ENCODE data around the gene COTL1.
A peak's percentile ranks its signal among the peaks of the same experiment; 100 is the strongest.

Gene COTL1, protein sequence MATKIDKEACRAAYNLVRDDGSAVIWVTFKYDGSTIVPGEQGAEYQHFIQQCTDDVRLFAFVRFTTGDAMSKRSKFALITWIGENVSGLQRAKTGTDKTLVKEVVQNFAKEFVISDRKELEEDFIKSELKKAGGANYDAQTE

DNA sequence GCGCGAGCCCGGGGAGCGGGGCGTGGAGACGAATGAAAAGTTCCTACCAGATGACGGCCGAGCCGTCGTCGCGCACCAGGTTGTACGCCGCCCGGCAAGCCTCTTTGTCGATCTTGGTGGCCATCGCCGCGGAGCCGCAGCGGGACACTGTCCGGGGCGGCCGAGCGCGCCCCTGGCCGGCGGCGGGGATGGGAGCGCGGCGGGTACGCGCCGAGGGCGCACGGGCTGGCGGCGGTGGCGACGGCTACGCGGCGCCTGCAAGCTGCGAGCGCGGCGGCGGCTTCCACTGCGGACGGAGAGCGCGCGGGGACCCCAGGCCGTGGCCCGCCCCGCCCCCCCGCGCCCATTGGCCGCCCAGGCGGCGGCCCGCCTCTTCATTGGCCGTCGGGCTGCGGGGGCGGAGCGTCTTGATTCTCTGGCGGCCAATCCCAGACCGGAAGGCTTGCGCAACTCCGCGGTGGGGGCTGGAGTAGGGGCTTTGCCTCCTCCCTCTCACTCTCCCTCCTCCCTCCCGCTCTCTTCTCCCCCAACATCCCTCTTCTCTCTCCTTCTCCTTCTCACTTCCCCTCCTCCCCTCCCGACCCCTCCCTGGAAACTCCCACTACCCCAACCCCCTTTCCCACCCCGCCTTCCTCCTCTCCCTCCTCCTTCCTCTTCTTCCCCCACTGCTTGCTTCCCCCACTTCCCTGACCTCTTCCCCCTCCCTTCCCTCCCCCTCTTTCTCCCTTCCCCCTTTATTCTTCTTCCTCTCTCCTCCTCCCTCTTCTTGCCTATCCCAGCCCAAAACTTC lies at the start of gene COTL1:
Gene COTL1, minus strand, starts transcription at position 288 of the 790 bp plus-strand sequence. Its CDS starts 164 bp downstream, at position 124.
- peak; percentile 77 for DNase-seq (ENCODE audit: low read depth, low spot score)

DNA sequence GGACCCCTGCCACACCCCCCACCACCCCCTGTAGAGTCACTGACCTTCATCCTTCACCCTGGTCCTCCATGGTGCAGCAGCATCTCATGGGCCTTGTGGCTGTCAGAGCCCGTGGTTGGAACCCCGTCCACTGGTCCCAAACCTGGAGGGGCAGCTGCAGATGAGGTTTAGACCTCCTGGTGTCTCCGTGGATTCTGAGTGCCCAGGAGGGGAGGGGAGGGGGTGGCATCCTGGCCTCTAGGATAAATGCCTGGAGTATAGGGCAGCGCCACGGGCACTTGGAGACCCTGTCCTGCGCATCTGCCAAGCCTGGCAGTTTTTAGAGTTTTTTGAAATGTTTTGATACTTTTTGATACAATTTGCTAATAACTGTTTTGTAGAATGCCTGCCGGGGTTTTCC lies 48.0 kb upstream of the COTL1 start:
- no peak for DNase-seq (ENCODE audit: low read depth, low spot score)

DNA sequence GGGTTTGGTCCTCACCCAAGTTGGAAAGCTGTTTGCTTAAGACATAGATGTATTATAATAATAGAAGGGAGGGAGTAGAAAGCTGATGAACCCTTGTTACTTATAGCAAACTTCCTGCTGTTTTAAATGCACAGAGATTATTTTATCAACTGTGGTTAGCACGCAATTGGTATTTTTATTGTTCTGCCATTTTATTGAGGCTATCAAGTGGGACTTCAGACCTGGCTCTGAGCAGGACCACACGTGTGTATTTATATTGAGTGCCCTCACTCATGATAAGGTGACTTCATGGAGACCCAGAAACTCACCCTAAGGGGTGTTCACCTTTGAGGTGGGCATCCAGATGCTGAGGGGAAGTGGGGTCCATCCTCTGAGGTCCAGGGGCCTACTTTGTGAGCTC lies 47.5 kb upstream of the COTL1 start:
- DNase-seq (ENCODE audit: low read depth, low spot score): no peak

DNA sequence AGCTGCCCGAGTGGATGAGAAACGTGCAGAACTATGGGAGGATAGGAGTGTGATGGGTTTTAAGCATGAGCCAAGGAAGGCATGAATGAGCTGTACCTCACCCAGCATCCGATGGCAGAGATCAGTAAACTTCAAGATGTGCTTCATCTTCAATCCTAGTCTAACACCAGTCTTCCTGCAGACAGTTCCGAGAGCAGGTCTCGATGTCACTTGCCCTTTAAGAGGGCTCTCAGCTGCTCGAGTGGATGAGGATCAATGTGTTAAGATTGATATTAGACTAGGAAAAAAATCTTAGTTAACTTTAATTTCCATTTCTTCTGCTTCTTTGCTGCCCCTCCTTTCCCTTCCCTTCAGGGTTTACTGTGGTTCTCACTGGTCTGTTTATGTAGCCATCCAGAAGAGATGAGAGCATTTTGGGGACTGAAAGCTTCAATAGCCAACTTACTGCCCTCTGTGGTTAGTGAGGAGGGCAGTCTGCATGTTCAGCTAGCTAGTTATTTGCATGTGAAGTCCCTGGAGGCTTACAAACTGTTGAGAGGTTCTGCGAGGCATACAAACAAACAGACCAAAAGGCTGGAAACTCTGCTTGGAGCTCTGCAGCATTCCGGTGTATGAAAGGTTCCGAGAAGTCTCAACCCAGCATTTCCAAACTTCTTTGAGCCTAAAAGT lies 45.7 kb upstream of the COTL1 start:
- DNase-seq (ENCODE audit: low read depth, low spot score): no peak

DNA sequence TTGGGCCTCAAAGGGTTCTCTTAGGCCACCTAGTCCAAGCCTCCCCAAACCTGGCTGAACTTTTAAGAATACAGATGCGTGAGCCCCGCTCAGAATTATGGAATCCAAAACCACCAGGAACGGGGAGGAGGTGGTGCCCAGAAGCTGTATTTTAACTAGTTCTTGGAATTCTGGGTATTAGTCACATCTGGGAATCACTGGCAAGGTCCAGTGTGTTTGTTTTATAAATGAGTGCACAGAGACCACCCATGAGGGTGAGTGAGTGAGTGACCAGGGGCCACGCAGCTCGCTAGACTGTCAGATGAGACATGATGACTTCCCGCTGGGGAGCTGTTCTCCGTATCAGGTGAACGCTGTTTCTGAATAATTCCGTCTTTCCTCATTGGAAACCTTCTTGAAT lies 44.6 kb upstream of the COTL1 start:
- DNase-seq (ENCODE audit: low read depth, low spot score): no peak

DNA sequence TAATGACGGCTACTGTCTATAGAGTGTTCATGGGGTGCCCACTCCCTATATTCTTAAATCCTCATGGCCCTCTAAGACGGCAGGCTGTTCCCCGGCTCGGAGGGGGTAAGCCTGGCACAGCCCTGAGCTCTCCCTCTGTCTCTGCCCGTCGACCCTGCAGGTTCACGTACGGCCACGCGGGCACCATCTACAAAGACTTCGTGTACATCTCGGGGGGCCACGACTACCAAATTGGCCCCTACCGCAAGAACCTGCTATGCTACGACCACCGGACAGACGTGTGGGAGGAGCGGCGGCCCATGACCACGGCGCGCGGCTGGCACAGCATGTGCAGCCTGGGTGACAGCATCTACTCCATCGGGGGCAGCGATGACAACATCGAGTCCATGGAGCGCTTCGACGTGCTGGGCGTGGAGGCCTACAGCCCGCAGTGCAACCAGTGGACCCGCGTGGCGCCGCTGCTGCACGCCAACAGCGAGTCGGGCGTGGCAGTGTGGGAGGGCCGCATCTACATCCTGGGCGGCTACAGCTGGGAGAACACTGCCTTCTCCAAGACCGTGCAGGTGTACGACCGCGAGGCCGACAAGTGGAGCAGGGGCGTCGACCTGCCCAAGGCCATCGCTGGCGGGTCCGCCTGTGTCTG lies 43.7 kb upstream of the COTL1 start:
- DNase-seq (ENCODE audit: low read depth, low spot score): no peak

DNA sequence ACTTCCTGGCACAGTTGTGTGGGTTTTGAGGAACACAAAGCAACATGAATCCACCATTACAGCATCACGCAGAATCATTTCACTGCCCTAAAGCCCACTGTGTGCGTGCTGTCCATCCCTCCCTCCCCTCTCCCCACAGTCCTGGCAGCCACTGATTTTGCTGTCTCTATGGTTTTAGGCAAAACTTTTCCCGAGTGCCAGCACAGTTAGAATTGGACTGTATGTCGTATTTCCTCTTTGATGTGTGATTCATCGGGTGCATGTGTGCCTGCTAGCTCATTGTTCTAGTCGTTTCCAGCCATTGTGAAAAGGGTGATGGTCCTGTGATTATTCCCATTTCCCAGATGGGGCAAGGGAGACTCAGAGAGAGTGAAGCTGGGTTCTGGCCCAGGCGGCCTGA lies 43.1 kb upstream of the COTL1 start:
- no peak for DNase-seq (ENCODE audit: low read depth, low spot score)

DNA sequence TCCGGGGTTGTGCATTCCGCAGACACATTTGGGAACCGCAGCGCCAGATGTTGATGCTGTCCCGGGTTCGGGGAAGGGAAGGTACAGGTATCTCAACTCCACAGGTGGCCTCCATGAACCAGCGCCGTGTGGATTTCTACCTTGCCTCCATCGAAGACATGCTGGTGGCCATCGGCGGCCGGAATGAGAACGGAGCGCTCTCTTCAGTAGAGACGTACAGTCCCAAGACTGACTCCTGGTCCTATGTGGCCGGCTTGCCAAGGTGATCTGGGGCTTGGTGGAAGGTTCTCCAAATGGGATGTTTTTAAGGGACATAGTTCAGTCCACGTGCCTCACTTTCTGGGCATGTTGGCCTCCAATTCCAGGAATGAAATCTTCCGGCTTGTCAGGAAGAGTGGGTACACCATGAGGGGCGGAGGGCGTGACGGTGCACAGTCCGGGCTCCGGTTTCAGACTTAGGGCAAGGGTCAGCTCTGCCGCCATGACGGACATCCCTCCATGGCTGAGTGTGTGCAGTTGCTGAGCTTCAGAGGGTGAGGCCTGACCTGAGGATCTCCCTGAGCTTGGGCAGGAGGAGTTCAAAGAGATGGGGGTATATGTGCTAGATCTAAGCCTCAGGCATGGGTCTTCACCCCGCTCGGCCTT lies 41.9 kb upstream of the COTL1 start:
- DNase-seq (ENCODE audit: low read depth, low spot score): no peak

DNA sequence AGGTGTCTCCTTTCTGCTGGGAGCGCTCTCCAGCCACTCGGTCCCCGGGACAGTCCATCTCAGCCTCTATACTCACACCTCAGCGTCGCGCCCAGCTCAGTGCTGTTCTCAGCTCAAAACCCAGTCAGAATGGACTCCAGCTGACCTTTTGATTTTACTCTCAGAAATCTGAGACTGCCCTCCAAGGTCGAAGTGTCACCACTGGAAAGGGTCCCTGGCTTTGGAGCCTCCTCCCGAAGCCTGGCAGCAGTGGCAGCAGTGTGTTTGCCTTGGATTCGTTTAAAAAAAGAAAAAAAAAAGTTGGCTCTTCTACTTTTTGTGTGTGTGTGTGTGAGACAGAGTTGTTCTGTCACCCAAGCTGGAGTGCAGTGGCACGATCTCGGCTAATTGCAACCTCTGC lies 40.8 kb upstream of the COTL1 start:
- DNase-seq (ENCODE audit: low read depth, low spot score): no peak

DNA sequence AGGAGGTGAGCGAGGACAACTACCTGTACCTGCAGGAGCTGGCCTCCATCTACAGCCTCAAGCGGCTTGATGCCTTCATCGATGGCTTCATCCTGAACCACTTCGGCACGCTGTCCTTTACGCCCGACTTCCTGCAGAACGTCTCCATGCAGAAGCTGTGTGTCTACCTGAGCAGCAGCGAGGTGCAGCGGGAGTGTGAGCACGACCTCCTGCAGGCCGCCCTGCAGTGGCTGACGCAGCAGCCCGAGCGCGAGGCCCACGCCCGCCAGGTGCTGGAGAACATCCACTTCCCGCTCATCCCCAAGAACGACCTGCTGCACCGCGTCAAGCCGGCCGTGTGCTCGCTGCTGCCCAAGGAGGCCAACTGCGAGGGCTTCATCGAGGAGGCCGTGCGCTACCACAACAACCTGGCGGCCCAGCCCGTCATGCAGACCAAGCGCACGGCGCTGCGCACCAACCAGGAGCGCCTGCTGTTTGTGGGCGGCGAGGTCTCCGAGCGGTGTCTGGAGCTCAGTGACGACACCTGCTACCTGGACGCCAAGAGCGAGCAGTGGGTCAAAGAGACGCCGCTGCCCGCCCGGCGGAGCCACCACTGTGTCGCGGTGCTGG lies 39.5 kb upstream of the COTL1 start:
- no peak for DNase-seq (ENCODE audit: low read depth, low spot score)

DNA sequence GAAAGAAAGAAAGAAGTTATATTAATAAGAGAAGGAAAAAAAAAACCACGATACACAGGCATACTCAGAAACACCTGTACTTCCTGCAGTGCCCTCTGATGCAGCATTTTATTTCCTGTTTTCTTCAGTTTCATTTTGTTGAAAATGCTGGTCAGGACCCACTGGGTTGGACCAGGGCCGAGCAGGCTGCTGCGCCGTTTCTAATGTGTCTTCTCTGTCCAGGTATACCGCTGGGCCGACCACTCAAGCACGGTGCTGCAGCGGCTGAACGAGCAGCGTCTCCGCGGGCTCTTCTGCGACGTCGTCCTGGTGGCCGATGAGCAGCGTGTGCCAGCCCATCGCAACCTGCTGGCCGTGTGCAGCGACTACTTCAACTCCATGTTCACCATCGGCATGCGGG lies 38.8 kb upstream of the COTL1 start:
- DNase-seq (ENCODE audit: low read depth, low spot score): no peak

DNA sequence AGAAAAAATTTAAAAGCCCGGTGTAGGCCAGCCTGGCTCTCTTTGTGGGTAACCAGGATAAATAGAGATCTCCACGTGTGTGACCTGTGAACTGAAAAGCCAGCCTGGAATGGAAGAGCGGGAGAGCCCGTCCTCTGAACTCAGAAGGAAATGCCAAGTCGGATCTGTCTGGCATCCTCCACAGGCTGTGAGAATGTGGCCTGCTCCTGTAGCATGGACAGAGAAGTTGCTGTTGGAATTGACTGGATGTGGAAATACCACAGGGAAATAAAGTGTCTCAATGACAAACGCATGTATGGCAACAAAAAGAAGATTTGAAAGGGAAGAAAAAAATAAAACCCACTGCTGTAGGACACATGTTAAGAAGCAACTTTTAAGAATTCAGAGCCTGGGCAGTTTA lies 37.1 kb upstream of the COTL1 start:
- no peak for DNase-seq (ENCODE audit: low read depth, low spot score)

DNA sequence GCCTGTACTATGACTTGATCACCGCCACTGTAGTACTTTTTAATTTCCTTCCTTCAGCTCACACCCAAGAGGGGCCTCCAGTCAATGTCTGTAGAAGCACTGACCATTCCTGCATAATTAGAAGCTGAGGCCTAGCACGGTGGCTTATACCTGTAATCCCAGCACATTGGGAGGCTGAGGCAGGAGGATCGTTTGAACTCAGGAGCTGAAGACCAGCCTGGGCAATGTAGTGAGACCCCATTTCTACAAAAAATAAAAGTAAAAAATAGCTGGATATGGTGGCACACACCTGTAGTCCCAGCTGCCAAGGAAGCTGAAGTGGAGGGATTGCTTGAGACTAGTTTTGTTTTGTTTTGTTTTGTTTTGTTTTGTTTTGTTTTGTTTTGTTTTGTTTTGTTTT lies 36.4 kb upstream of the COTL1 start:
- DNase-seq (ENCODE audit: low read depth, low spot score): no peak

DNA sequence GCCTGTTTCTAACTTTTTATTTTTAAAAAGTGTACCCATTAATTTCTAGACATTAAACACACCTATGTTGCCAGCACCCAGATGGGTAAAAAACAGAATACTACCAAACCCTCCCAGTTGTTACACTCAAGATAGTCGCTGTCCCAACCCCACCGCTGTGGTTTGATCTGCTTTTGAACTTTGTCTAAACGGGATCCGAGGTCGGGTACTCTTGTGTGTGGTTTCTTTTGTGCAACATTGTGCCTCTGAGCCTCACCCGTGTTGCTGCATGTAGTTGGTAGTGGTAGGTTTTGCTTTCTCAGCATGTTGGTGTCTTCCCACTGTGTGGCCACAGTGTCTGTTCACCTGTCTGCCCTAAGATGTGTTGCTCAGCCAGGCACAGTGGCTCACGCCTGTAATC lies 34.7 kb upstream of the COTL1 start:
- DNase-seq (ENCODE audit: low read depth, low spot score): no peak

DNA sequence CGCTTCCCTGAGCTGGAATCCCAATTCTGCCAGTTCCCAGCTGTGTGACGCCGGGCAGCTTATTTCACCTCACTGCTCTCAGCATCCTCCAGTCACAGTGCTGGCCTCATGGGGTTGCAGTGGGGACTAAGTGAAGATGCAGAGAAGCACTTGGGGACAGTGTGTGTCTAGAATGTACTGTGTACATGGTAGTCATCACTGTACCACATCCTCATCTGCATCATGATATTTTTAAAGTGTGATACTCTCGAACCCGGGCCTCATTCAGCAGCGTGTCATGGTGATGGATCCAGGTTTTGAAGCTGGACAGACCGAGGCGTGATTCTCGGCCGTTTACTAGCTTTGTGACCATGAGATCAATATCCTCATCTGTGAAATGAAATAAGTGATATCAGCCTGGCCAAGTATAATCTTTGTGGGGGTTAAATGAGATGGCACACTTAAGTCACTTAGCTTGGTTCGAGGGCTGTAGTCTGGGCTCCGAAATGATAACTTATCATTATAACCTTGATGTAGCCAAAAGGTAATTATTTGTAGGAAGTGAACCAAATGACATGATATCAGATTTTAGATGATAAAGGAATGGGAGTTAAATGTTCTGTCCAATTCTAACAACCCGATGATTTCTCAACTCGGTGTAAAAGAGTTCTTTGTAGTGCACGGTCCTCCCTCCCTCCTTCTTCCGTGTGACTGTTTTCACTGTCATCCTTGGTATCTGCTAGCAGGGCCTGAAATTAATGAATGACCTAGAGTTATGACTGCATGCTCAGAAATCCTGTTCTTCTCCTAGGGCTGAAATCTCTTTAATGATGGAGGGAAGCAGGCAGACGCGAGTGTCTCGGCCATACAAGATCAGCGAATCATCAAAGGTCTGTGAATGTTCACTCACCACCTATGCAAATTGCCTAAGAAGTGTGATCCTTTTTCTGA lies 32.4 kb upstream of the COTL1 start:
- DNase-seq (ENCODE audit: low read depth, low spot score): no peak

DNA sequence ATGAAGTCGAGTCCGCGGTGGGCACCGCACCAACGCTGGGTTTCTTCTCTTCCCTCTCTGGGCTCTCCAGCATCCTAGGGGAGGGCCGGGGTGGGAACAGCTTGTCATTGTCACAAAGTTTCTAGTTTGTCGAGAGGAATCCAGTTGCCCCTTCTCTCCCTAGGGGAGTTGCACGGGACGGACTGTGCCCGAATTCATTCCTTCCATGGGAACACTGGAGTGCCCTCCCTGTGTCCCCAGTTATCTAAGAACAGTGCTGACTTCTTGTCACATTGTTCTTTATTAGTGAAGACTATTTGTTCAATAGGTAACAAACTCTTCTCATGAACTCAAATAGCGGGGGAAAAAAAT lies 31.6 kb upstream of the COTL1 start:
- DNase-seq (ENCODE audit: low read depth, low spot score): no peak

DNA sequence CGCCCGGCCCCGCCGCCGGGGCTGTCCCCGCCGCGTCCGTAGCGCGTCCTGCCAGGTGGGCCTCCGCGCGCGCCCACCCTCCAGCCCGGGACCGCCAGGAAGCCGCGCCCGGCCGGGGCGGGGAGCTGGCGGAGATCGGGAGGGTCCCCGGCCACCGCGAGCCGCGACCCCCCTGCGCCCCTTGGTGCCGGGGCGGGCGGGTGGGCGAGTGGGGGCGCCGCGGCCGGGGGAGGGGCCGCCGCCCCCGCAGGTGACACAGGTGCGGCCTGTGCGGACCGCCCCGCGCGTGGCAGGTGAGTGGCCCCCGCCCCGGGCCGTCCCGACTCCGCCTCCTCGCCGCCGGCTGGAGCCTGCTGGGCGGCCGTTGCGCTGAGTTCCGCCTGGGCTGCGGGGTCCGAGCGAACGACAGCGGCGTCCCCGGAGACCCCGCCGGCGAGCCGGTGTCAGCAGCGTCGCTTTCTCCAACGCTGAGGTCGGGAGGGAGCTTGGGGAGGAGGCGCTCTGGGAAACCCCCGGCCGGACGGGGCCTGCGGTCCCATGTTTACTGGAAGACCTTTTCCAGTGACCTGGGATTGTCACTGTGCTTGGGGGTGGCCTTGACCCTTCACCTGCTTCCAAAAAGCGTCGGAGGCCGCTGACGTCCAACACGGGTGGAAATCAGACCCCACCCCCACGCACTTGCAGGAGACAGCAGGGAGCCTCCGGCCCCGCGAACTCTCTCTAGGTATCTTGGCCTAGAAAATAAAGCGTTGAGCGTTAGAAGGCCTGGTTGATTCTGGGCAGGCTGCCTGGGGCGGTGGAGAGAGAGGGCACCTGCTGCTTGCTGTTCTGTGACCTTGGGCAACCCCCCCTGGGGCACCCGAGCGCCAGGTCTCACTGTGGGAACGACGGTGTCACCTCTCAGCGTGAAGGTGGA lies 31.0 kb upstream of the COTL1 start:
- DNase-seq (ENCODE audit: low read depth, low spot score): no peak

DNA sequence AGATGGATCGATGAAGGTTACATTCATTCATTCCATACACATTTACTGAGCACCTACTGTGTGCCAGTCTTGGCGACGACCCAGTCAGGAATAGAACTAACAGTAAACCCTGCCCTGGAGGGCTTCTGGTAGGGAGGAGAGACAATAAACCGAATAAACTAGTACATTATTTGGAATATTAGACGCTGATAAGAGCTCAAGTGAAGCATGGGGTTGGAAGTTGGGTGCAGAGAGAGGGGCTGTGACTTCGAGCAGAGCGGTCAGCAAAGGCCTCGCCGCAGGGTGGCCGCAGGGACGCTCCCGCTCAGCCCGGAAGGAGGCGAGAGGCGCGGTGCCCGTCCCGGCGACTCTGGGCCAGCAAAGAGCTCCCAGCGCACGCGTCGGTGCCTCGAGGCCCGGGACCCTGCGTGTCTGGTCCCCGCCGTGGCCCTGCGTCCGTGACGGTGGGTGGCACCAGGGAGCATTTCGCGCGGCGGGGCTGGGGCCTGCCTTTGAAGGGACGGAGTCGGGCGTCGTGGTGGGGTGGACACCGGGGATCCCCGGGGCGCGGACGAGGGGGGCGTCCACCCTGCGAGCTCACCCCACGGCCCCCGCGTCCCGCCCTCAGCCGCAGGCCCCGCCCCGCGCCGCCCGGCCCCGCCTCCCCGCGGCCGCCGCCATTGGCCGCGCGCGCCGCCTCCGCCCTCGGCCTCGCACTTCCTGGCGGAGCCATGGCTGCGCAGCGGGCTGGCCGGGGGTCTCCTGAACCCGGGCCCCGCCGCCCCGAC lies 30.1 kb upstream of the COTL1 start, which contains the start of gene KLHL36:
Gene KLHL36, plus strand, starts transcription at position 684 of the 767 bp plus-strand sequence. CDS start 2,357 bp downstream, outside the sequence.
- DNase-seq (ENCODE audit: low read depth, low spot score): no peak

DNA sequence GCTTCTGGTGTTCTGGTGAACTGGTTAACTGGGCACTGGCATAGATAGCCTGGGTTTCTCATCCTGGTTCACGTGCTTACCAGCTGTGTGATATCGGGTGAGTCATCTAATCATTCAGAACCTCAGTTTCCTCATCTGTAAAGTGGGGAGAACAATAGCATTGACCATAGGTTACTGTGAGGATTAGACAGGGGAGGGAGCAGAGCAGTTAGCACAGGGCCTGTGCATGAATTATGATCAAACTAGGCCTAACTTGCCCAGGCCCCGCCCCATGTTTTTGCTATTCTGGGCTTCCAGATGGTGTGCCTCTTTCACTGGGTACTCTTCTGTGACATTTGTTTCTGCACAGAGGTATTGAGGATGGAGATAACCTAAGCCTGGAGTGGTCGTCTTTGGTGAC lies 25.8 kb upstream of the COTL1 start:
- no peak for DNase-seq (ENCODE audit: low read depth, low spot score)

All from brain pericyte (primary cell).